CD4-positive, CD25-positive, alpha-beta regulatory T cell (primary cell): ENCODE results near the gene SPDYE1. TPM values are rescaled to one million over a fixed set of nuclear protein-coding genes. Genes with fewer than 3 reads are reported as not detected.
"Not testable (repeated sequence)": the region's sequence is repeated elsewhere in the genome, so short reads cannot be mapped to it uniquely, and the experiment has no call there.

Experiments used
- ATAC-seq, 2 donors: fragments of 150-1000 bp; cut with Tn5 transposase; one replicate each; pipeline ENCODE4 v1.10.0; 2021; ENCODE audit warnings: low read depth in 2 of 2, moderate number of reproducible peaks in 2 of 2, moderate library complexity in 1 of 2
- DNase-seq, 3 donors: peaks; one replicate each; pipeline versions ENCODE4 v3.0.0 to v3.0.0-alpha.2; 2012 to 2022; ENCODE audit warnings: mixed read lengths in 1 of 3
- H3K27ac ChIP-seq: one replicate; pipeline ENCODE4 v1.7.0; 2013; ENCODE audit warnings: mild to moderate bottlenecking, low read length; ENCODE audit not compliant: insufficient read depth, poor library complexity, severe bottlenecking
- H3K27me3 ChIP-seq: one replicate; pipeline ENCODE4 v1.7.0; 2013; ENCODE audit warnings: low read length; ENCODE audit not compliant: control insufficient read depth, insufficient read depth
- H3K36me3 ChIP-seq: one replicate; pipeline ENCODE4 v1.7.0; 2013; ENCODE audit warnings: mild to moderate bottlenecking, low read length, moderate library complexity; ENCODE audit not compliant: control insufficient read depth, insufficient read depth
- H3K4me1 ChIP-seq: 2 replicates; pipeline ENCODE4 v1.7.0; 2013; ENCODE audit warnings: mild to moderate bottlenecking, low read length; ENCODE audit not compliant: insufficient read depth, control insufficient read depth, poor library complexity, severe bottlenecking
- H3K4me3 ChIP-seq: one replicate; pipeline ENCODE4 v1.7.0; 2013; ENCODE audit warnings: low read depth, mild to moderate bottlenecking, low read length, moderate library complexity
- H3K9me3 ChIP-seq, 2 experiments: 1 replicate in 1 of 2; 2 replicates in 1 of 2; pipeline ENCODE4 v1.7.0; 2013; ENCODE audit warnings: low read length in 2 of 2, mild to moderate bottlenecking in 1 of 2, moderate library complexity in 1 of 2; ENCODE audit not compliant: control insufficient read depth in 2 of 2
- H3K27ac Mint-ChIP-seq, 3 donors: one replicate each; pipeline ENCODE4 v1.8.0; 2020 to 2022; ENCODE audit warnings: mild to moderate bottlenecking in 3 of 3, mixed read lengths in 3 of 3, moderate library complexity in 2 of 3
- H3K27me3 Mint-ChIP-seq: one replicate; pipeline ENCODE4 v1.8.0; 2022; ENCODE audit warnings: mild to moderate bottlenecking, mixed read lengths
- H3K36me3 Mint-ChIP-seq: one replicate; pipeline ENCODE4 v1.8.0; 2020; ENCODE audit warnings: mixed read lengths
- H3K4me1 Mint-ChIP-seq, 4 donors: one replicate each; pipeline ENCODE4 v1.8.0; 2020 to 2022; ENCODE audit warnings: mixed read lengths in 4 of 4, mild to moderate bottlenecking in 1 of 4
- H3K4me3 Mint-ChIP-seq, 4 donors: one replicate each; pipeline ENCODE4 v1.8.0; 2020 to 2022; ENCODE audit warnings: mild to moderate bottlenecking in 4 of 4, mixed read lengths in 4 of 4, moderate library complexity in 3 of 4
- H3K9me3 Mint-ChIP-seq, 7 donors: one replicate each; pipeline ENCODE4 v1.8.0; 2020 to 2022; ENCODE audit warnings: mixed read lengths in 7 of 7, mild to moderate bottlenecking in 3 of 7, moderate library complexity in 2 of 7
- polyA plus RNA-seq, 4 donors: library from polyadenylated mRNA; unstranded; fragments of 300-500 nt; fragmentation: Illumina TruSeq; gene quantifications; one replicate each; pipeline ENCODE4 v1.2.3, GENCODE V29; 2021
- total RNA-seq: library from RNA; stranded (reverse); gene quantifications from one replicate; pipeline ENCODE4 v1.2.3, GENCODE V29; 2022

Gene SPDYE1
- total and polyA plus RNA-seq, 5 donors from 2014 or later: 0.08 to 0.17 (median 0.11) TPM; not detected in 1

DNA sequence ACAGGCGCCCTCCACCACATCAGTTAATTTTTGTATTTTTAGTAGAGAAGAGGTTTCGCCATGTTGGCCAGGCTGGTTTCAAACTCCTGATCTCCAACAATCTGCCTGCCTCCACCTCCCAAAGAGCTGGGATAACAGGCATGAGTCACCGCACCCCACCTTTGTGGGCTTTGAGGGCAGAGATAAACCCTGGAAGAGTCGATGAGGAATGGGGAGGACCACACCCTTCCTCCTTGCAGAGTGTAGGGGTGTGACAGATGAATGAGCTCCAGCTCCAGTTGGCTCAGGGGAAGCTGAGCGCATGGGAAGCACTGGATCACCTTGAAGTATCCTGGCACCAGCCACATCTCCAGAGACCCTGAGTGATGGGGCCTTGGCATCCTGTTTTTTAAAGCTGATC, 32.3 kb downstream of the SPDYE1 start:
- not testable (repeated sequence) for H3K27ac Mint-ChIP-seq, ATAC-seq, H3K4me3 ChIP-seq

DNA sequence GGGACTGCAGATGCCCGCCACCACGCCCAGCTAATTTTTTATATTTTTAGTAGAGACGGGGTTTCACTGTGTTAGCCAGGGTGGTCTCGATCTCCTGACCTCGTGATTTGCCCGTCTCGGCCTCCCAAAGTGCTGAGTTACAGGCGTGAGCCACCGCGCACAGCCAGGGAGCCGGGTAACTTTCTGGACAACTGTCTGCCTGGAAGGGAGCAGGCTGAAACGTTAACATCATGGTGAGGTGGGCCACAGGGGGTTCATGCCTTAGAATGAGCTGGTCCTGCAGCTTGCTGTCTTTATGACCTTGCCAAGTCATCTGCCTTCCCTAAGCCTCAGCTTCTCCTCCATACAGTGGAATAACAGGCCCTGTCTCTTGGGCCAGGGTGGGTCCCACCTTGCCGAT, 33.6 kb downstream of the SPDYE1 start:
- not testable (repeated sequence) for H3K36me3 Mint-ChIP-seq, H3K4me3 Mint-ChIP-seq, H3K9me3 ChIP-seq, H3K4me1 Mint-ChIP-seq, DNase-seq, H3K27ac Mint-ChIP-seq, H3K27me3 ChIP-seq, H3K9me3 Mint-ChIP-seq, H3K36me3 ChIP-seq, H3K4me1 ChIP-seq, H3K27ac ChIP-seq, H3K27me3 Mint-ChIP-seq, H3K4me3 ChIP-seq, ATAC-seq

More for the DNA sequence above, 32.3 kb downstream of the SPDYE1 start:
- H3K27ac ChIP-seq, H3K27me3 Mint-ChIP-seq, H3K9me3 Mint-ChIP-seq, H3K4me3 Mint-ChIP-seq, H3K36me3 ChIP-seq, H3K9me3 ChIP-seq, H3K36me3 Mint-ChIP-seq, H3K4me1 Mint-ChIP-seq, H3K27me3 ChIP-seq, DNase-seq, H3K4me1 ChIP-seq: not testable (repeated sequence)

DNA sequence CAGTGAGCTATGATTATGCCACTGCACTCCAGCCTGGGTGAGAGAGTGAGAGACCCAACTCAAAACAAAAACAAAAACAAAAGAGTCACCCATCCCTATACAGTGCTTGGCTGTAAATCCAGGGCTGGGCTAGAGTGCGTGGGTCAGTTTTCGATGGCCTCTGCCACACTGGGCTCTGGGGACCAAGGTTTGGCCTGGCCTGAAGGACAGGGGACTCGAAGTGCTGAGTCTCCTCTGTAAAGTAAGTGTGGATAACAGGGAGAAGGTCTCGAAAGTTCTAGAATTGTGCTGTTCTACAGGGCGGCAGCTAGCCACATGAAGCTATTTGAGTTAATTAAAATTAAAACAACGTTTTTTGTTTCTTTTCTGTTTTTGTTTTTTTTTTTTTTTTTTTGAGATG, 34.3 kb downstream of the SPDYE1 start:
- not testable (repeated sequence) for H3K9me3 ChIP-seq, H3K27ac ChIP-seq, H3K27me3 Mint-ChIP-seq, H3K4me3 Mint-ChIP-seq, H3K4me1 ChIP-seq, H3K36me3 ChIP-seq, H3K9me3 Mint-ChIP-seq, H3K4me3 ChIP-seq, H3K36me3 Mint-ChIP-seq, H3K27ac Mint-ChIP-seq, DNase-seq, H3K27me3 ChIP-seq, ATAC-seq, H3K4me1 Mint-ChIP-seq

DNA sequence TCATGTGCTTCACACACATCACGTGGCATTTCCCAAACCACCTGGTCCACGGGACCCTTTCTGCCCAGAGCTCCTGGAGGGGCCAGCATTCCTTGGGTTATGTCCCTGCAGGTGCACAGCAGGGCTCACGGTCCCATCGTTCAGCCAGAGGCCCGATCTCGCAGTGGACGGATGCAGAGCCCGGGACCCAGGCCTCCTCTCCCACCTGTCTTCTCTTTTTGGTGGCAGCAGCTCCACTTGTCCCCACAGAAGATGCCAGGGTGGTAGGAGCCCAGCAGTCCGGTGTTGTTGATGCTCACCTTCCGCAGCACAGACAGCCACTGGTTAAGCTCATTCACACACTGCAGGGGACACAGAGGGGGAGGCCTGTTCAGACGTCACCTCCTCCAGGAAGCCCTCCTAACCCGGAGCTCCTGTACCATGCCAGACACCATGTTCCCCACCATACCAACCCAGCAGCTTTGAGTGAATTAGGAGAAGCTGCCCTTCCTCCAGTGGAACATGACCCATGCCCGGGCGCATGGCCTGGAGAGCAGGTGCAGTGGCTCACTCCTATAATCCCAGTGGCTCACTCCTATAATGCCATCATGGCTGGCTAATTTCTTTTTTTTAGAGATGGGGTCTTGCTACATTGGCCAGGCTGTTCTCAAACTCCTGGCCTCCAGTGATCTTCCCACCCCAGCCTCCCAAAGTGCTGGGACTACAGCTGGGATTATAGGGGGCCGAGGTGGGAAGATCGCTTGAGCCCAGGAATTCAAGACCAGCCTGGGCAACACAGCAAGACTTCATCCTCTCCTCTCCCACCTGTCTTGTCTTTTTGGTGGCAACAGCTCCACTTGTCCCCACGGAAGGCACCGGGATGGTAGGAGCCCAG, 36.5 kb downstream of the SPDYE1 start:
- not testable (repeated sequence) for H3K9me3 ChIP-seq, H3K27me3 Mint-ChIP-seq, H3K4me1 ChIP-seq, H3K27ac Mint-ChIP-seq, H3K4me1 Mint-ChIP-seq, H3K9me3 Mint-ChIP-seq, H3K4me3 Mint-ChIP-seq, DNase-seq, H3K4me3 ChIP-seq, H3K27me3 ChIP-seq, H3K36me3 Mint-ChIP-seq, H3K36me3 ChIP-seq, ATAC-seq, H3K27ac ChIP-seq

DNA sequence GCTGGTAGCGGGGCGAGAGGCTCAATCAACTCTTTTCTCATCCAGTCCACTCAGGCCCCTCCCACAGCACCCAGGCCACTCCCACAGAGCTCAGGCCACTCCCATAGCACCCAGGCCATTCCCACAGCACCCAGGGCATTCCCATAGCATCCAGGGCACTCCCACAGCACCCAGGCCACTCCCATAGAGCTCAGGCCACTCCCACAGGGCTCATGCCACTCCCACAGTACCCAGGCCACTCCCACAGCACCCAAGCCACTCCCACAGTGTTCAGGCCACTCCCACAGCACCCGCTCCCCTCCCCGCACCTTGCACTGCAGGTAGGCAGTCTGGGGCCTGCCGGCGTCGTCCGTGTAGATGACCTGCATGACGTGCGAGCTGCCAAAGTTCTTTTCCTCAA, 38.7 kb downstream of the SPDYE1 start:
- not testable (repeated sequence) for H3K27me3 Mint-ChIP-seq, H3K9me3 Mint-ChIP-seq, ATAC-seq, H3K36me3 Mint-ChIP-seq, H3K27me3 ChIP-seq, H3K4me1 ChIP-seq, H3K36me3 ChIP-seq, H3K4me1 Mint-ChIP-seq, H3K4me3 ChIP-seq, H3K9me3 ChIP-seq, H3K27ac ChIP-seq
- peak in 2 of 3 donors; percentile 27 to 32 for DNase-seq
- H3K4me3 Mint-ChIP-seq: peak overlapping the region in 1 of 4 donors; percentile 32
- peak overlapping the region in 1 of 3 donors; percentile 66 for H3K27ac Mint-ChIP-seq

DNA sequence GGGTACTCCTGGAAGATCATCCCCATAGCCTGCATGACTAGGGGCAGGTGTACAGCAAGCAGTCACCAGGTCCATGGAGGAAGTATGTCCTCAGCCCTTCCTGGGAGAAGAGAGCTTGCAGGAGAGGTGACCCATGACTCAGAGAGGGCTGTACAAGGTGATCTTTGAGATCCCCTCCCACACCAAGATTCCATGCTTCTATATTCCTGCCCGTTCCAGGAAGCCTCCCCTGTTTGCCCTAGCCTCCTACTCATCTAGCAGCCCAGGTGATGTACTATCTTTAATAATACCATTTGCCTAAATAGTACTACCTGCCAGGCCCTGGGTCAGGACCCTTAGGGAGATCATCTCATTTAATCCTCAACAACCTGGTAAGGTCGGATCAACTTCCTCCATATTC, 40.3 kb downstream of the SPDYE1 start:
- Mint-ChIP-seq H3K4me1 (peaks cover 0 to 16% (median 4%) of the 10 kb centered on the region in 4 donors), H3K27ac (peak overlapping the region in 1 of 3 donors; percentile 87), H3K4me3 (peak overlapping the region; percentile 43 to 76 (median 57))
- not testable (repeated sequence) for H3K4me1 ChIP-seq, H3K27ac ChIP-seq, H3K9me3 Mint-ChIP-seq, H3K36me3 Mint-ChIP-seq, H3K9me3 ChIP-seq, DNase-seq, H3K36me3 ChIP-seq, H3K4me3 ChIP-seq, H3K27me3 ChIP-seq, ATAC-seq, H3K27me3 Mint-ChIP-seq

DNA sequence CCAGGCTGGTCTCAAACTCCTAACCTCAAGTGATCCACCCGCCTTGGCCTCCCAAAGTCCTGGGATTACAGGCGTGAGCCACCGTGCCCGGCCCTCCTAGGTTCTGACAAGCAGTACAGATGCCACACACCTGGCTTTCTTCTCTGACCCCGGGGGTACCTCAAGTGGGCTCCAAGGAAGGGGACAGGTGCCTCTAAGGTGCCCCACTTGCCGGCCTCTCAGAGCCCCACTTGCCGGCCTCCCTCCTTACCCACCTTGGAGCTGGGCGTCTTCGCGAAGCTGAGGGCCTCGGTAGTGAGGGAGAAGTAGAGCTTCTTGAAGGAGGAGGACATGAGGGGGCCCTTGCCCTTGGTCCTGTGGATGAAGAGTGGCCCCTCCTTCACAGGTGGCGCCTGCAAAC, 40.9 kb downstream of the SPDYE1 start:
- not testable (repeated sequence) for H3K4me1 ChIP-seq, H3K36me3 ChIP-seq, H3K27ac ChIP-seq, H3K27me3 Mint-ChIP-seq, H3K36me3 Mint-ChIP-seq, H3K9me3 Mint-ChIP-seq, DNase-seq, H3K27me3 ChIP-seq, ATAC-seq, H3K4me3 ChIP-seq, H3K9me3 ChIP-seq, H3K4me3 Mint-ChIP-seq
- peak overlapping the region in 1 of 3 donors; percentile 94 for H3K27ac Mint-ChIP-seq
- H3K4me1 Mint-ChIP-seq: peaks cover 0 to 17% (median 4%) of the 10 kb centered on the region in 4 donors

DNA sequence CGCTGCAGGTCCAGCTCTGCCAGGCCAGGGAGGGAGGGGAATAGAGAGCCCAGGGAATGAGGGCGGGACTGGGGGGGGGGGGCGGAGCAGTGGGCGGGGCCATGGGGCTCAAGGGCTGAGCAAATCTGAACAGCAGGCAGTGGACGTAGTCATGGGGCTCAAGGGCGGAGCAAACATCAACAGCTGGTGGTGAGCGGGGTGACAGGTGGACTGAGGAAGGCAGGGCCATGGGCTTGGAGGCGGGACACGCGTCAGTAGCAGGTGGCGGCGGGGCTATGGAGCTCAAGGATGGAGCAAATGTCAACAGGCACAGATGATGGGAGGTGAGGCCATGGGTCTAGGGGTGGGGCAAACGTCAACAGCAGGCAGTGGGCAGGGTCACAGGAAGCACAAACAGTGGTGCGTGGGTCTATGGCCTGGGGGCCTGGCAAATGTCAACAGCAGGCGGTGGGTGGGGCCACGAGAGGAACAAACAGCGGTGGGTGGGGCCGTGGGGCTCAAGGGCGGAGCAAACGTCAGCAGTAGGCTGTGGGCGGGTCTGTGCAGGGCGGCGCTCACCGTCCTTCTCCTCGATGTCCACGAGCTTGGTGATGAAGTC, 41.4 kb downstream of the SPDYE1 start:
- H3K4me1 Mint-ChIP-seq: peaks cover 0 to 22% (median 9%) of the 10 kb centered on the region in 4 donors
- H3K36me3 Mint-ChIP-seq, H3K27me3 ChIP-seq, H3K27me3 Mint-ChIP-seq, H3K36me3 ChIP-seq, H3K4me3 ChIP-seq, H3K9me3 Mint-ChIP-seq, H3K9me3 ChIP-seq: not testable (repeated sequence)
- ATAC-seq (peak; percentile 56 to 68), DNase-seq (peak; percentile 85 to 90 (median 87))
- peak overlapping the region; percentile 78 to 86 (median 85) for H3K4me3 Mint-ChIP-seq
- H3K27ac ChIP-seq: peak overlapping the region; percentile 66
- peak overlapping the region; percentile 92 to 95 (median 94) for H3K27ac Mint-ChIP-seq
- peaks cover 10% of the 10 kb centered on the region for H3K4me1 ChIP-seq
